ENCODE data around the gene SEC23B.

SEC23B gene

GRCh38 chr20:18588574-18588933 is 80.8 kb downstream of the SEC23B start:
- TF ChIP-seq CTCF (IDR thresholded peaks at IDR 0.05; ENCODE audit: low read length): peak; percentile 36
- no peak for TF ChIP-seq EZH2 (IDR thresholded peaks at IDR 0.05; ENCODE audit: borderline replicate concordance, low read length)
- peak overlapping the region; percentile 80 for H3K4me3 ChIP-seq (ENCODE audit: low read depth, low read length, poor library complexity, severe bottlenecking)
- H3K9me2 ChIP-seq (ENCODE audit: low read depth, low read length): no peaks in the 10 kb centered on the region
- peak overlapping the region; percentile 53 for H3K27ac ChIP-seq (ENCODE audit: low read depth, low read length, poor library complexity, severe bottlenecking)
- H3F3A ChIP-seq (ENCODE audit: insufficient read depth, low read length): no peaks in the 10 kb centered on the region
- no peaks in the 10 kb centered on the region for H3K36me3 ChIP-seq (ENCODE audit: insufficient read depth, low read length)
- H3K9me3 ChIP-seq (ENCODE audit: low read length): 0 out of 2 replicates have a peak, but pooled peaks cover 2% of the 10 kb centered on the region
- H3K4me2 ChIP-seq (ENCODE audit: low read length): peak overlapping the region; percentile 98
- no peaks in the 10 kb centered on the region for H3K27me3 ChIP-seq (ENCODE audit: insufficient read depth, low read length)
- H2AFZ ChIP-seq (ENCODE audit: low read length): peak overlapping the region; percentile 6; the same call in 1 of the 2 replicates
- peaks cover 37% of the 10 kb centered on the region for H3K4me1 ChIP-seq (ENCODE audit: insufficient read depth, low read length, severe bottlenecking)
- no peaks in the 10 kb centered on the region; the same call in 1 of the 2 replicates for H3K79me2 ChIP-seq (ENCODE audit: insufficient read depth, low read length)
- no peaks in the 10 kb centered on the region for H4K20me1 ChIP-seq (ENCODE audit: insufficient read depth, low read length)
- H3K9ac ChIP-seq (ENCODE audit: low read length): peak overlapping the region; percentile 77

- no peaks in the 10 kb centered on the region for H3K9me2 ChIP-seq (ENCODE audit: low read depth, low read length)
- H3K27ac ChIP-seq (ENCODE audit: low read depth, low read length, poor library complexity, severe bottlenecking): peak overlapping the region; percentile 46
- no peaks in the 10 kb centered on the region for H3K27me3 ChIP-seq (ENCODE audit: insufficient read depth, low read length)
- H3K79me2 ChIP-seq (ENCODE audit: insufficient read depth, low read length): no peaks in the 10 kb centered on the region; the same call in 1 of the 2 replicates
- H2AFZ ChIP-seq (ENCODE audit: low read length): no peak overlapping the region
- TF ChIP-seq EZH2 (IDR thresholded peaks at IDR 0.05; ENCODE audit: borderline replicate concordance, low read length): no peak
- no peak for TF ChIP-seq CTCF (IDR thresholded peaks at IDR 0.05; ENCODE audit: low read length)
- peaks cover 30% of the 10 kb centered on the region for H3K4me1 ChIP-seq (ENCODE audit: insufficient read depth, low read length, severe bottlenecking)
- no peaks in the 10 kb centered on the region for H4K20me1 ChIP-seq (ENCODE audit: insufficient read depth, low read length)
- 0 out of 2 replicates have a peak, but pooled peaks cover 2% of the 10 kb centered on the region for H3K9me3 ChIP-seq (ENCODE audit: low read length)
- H3F3A ChIP-seq (ENCODE audit: insufficient read depth, low read length): no peaks in the 10 kb centered on the region
- peak overlapping the region; percentile 80 for H3K4me3 ChIP-seq (ENCODE audit: low read depth, low read length, poor library complexity, severe bottlenecking)
- peak overlapping the region; percentile 98 for H3K4me2 ChIP-seq (ENCODE audit: low read length)
- H3K9ac ChIP-seq (ENCODE audit: low read length): peak overlapping the region; percentile 35; the same call in 1 of the 2 replicates
- no peaks in the 10 kb centered on the region for H3K36me3 ChIP-seq (ENCODE audit: insufficient read depth, low read length)
Measured at GRCh38 chr20:18589941-18590674, 82.4 kb downstream of the SEC23B start.

- no peaks in the 10 kb centered on the region for H3K9me2 ChIP-seq (ENCODE audit: low read depth, low read length)
- H3F3A ChIP-seq (ENCODE audit: insufficient read depth, low read length): no peaks in the 10 kb centered on the region
- H3K4me3 ChIP-seq (ENCODE audit: low read depth, low read length, poor library complexity, severe bottlenecking): no peak overlapping the region
- H3K9me3 ChIP-seq (ENCODE audit: low read length): no peaks in the 10 kb centered on the region
- no peaks in the 10 kb centered on the region for H3K27me3 ChIP-seq (ENCODE audit: insufficient read depth, low read length)
- no peaks in the 10 kb centered on the region for H3K4me1 ChIP-seq (ENCODE audit: insufficient read depth, low read length, severe bottlenecking)
- no peaks in the 10 kb centered on the region for H4K20me1 ChIP-seq (ENCODE audit: insufficient read depth, low read length)
- no peaks in the 10 kb centered on the region for H3K79me2 ChIP-seq (ENCODE audit: insufficient read depth, low read length)
- TF ChIP-seq CTCF (IDR thresholded peaks at IDR 0.05; ENCODE audit: low read length) (no peak), EZH2 (IDR thresholded peaks at IDR 0.05; ENCODE audit: borderline replicate concordance, low read length) (no peak)
- H3K4me2 ChIP-seq (ENCODE audit: low read length): no peak overlapping the region
- no peak overlapping the region for H3K9ac ChIP-seq (ENCODE audit: low read length)
- no peak overlapping the region for H2AFZ ChIP-seq (ENCODE audit: low read length)
- peaks cover 33% of the 10 kb centered on the region for H3K36me3 ChIP-seq (ENCODE audit: insufficient read depth, low read length)
- H3K27ac ChIP-seq (ENCODE audit: low read depth, low read length, poor library complexity, severe bottlenecking): no peak overlapping the region
Measured at GRCh38 chr20:18596270-18596669, 88.5 kb downstream of the SEC23B start.
